Measurements from ENCODE around the gene LIPC.

Gene LIPC

DNA sequence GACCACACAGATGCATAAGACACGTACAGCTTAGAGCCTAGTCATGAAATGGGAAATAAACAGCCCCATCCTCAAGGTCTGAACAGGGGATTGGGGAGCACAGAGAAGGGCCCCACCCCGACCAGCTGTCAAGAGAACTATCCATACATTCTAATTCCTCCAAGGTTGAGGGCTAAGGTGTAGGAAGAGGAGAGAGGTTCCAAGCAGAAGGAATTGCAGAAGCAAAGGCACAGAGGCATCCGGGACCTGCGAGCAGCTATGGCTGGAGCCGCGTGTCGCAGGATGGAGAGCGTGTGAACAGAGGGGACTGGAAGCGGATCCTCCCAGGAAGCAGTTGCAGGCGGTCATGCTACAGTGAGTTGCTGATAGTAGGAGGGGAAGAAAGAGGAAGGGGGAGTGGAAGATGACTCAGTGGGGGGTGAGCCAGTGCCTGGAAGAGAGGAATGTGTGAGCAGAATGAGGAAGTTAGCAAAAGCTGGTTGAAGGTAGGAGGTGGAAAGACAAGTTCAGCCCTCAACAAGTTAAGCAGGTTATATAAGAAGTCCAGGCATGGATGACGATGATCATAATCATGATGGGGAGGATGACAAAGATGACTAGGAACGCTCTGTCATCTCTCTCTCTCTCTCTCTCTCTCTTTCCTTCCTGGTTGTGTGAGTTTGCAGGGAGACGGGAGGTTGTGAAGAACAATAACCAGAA is 89.7 kb downstream of the LIPC start:
- no peak for DNase-seq

DNA sequence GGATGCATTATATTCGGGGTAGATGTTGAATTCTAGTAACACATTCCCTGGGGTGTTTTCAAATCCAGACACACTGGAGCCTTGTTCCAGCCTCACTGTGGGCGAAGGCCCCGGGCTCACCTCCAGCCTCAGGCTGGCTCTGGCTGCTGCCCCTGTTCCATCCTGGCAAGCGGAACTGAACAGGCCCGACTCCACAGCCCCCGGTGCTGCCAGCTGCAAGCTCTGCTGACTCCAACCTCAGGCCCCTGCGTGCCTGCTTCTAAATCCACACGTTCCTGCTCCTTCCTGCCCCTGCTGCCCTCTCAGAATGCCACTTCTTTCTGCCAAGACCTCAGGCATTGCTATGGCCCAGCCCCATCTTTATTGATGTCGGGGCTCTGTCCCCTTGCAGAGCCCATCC is 90.6 kb downstream of the LIPC start:
- no peak for DNase-seq

DNA sequence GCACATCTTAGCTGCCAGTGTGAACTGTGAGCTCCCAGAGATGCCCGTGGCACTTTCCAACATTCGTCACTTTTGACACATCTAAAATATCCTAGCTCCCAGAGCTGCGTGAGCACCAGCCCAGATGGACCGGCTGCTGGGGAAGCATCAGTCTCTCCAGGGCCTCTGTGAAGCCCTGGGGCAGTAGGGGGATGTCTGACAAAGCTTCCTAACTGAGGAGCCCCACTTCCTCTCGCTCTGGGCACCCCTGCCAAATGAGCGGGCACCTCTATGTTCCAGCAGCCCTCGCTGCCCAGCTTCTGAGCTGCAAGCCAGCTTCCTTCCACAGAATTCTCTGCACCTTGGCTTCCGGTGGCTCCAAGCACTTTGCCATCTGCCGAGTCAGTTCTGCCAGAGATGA is 91.1 kb downstream of the LIPC start:
- no peak for DNase-seq

DNA sequence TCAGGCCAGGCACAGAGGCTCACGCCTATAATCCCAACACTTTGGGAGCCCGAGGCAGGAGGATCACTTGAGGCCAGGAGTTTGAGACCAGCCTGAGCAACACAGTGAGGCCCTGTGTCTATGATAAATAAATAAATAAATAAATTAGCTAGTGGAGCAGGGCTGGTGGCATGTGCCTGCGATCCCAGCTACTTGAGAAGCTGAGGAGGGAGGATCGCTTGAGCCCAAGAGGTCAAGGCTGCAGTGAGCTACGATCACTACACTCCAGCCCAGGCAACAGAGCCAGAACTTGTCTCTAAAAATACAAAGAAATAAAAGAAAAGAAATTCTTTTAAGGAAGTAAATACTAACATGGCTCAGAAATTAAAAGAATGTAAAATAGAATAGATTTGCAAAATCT is 91.8 kb downstream of the LIPC start:
- no peak for DNase-seq

DNA sequence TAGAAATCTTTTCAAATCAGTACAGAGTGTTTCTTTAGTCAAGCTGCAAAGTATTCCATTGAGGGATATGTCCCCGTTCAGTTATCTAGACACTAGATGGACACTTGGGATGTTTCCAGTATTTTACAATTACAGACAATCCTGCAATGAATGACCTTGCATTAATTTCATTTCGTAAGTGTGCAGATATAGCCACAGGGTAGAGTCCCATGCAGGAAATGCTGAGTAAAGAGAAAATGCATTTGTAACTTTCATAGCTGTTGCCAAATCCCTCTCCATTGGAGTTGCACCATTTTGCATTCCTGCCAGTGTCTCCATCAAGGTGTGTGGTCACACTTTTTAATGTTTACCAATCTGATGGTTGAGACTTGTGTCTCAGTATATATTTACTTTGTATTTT is 92.5 kb downstream of the LIPC start:
- DNase-seq: no peak

DNA sequence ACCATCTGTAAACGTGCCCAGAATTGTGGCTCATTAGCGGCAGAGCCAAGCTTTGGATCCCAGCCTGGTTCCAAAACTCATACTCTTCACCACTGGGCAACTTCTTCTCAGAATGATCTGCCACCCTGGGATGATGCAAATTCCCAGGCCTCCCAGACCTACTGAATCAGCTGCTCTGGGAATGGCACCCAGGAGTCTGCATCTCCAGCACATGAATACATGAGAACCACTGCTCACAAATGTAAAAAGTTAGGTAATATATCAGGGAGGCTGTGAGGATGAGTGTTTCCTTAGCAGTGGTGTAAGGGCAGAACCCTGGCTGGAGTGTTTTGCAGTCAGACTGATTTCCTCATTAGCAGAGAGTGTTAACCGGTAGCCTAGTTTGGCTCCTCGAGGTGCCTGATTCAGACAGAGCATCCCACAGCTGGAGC is 94.2 kb downstream of the LIPC start:
- no peak for DNase-seq

DNA sequence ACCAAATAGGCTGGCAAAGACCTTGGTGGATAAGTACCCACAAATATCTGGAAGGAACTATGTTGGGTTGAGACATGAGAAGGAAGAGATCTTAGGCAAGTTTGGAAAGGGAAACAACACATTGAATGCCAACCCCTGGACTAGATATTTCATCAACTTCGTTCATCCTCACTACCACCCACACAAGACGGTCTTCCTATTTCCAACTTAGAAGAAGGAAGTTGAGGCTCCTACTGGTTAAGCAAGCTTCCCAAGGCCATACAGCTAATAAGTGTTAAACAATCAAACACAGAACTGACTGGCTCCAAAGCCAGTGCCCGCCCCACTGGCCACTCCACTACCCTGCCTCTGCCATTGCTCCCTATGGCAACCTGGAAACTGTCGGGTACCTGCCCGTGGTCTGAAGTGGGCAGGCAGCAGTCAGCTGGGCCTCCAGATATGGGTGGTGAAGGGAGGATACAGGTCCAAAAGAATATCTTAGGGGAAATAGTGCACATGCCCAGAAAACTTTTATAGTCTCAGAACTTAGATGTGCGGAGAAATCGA is 94.9 kb downstream of the LIPC start:
- no peak for DNase-seq

DNA sequence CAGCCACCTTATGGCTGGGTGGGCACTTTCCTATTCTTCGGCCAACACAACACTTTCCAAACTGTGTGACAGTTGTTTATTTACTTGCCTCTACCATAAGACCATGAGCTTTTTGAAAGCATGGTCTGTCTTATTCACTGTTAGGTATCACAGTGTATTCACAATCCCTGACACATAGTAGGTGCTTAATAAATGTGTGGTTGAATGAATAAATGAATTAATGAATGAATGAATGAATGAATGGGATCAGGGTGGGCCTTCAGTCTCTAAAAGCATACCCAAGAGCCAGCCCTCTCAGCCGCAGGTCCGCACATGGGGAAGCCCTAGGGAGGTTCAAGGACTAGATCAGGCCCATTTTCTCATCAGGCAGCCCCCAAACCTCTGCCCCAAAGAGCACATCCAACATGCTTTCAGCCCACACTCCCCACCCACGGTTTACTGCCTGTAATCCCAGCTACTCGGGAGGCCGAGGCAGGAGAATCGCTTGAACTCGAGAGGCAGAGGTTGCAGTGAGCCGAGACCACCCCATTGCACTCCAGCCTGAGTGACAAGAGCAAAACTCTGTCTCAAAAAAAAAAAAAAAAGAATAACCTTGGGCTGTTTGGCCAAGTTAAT is 95.9 kb downstream of the LIPC start:
- no peak for DNase-seq

DNA sequence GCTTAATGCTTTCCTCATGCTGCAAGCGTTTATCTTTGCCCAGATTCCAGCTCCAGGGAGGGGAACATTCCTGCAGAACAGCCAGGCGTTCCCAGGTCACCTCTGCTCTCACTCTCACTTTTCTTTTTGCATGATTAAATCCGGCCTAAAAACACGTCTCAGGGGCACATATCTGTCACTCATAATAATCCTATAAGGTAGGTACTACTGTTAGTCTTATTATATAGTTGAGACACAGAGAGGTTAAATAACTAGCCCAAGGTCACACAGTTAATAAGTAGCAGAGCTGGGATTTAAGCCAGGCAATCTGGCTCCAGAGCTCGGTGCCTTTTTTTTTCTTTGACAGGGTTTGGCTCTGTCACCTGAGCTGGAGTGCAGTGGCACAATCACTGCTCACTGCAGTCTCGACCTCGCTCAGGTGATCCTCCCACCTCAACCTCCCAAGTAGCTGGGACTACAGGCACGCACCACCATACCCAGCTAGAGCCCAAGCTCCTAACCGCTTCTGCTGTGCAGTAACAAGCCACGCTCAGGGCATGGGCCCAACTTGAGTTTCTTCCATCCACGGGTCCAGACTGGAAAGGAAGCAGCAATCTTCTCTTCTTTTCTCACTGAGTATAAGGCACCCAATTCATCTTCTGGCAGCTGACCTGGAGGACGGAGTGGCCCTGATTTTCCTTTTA is 96.5 kb downstream of the LIPC start:
- no peak for DNase-seq

DNA sequence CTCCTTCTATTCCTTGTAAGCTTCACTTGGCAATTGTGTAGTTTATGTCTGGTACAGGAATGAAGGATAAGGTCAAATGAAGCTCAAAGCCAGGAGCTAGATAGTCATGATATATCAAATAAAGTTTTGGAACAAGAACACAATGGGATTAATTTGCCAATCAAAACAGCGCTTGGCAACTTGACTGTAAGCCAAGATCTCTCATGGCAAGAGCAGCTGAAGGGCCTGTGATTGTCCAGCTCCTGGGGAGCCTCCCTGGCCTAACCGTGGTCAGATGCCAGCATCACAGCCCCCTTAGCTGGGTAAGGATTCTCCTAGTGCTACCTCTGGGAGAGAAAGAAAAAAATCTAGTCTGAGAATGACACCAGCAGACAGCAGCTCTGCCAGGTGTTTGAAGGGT is 97.2 kb downstream of the LIPC start:
- DNase-seq: no peak

DNA sequence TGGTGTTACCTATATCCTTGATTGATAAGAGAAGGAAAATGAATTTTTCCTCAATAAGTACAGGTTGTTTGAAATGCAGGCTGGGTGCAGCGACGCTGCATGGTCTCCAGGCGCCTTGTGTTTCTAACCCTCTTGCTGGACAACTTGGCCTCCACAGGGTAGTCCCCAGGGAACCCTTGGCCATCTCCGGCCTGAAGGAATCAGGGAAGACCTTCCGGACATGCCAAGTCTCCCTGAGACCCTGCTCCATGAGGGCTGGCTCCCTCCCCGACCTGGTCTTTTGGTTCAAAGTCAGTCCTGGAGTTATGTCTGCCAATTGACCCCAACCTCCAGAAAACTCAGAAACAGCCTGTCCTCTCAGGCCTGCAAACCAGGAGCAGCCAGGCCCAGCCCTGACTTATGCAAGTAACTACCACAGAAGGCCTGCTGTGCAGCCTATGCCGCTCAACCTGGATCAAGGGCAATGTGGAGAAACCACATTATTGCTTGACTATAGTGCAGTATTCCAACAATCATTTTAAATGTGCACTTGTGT is 98.3 kb downstream of the LIPC start:
- DNase-seq: no peak

DNA sequence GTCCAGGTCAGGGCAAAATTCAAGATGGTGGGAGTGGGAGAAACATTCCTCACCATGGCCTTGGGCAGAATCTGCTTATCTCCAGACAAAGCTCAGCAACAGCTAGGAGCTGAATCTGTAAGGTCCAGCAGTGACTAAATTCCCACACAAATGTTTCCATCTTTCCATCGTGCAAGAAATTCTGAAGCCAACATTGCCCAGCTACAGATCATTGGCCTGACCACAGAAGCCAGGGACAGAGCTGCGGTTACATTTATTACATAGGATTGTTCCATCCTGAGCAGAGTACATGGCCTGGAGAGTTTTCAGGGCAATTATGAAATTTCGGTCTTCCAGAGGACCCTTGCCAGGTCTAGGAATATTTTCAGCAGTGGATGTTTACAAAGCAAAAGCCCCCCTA is 100.3 kb downstream of the LIPC start:
- no peak for DNase-seq

DNA sequence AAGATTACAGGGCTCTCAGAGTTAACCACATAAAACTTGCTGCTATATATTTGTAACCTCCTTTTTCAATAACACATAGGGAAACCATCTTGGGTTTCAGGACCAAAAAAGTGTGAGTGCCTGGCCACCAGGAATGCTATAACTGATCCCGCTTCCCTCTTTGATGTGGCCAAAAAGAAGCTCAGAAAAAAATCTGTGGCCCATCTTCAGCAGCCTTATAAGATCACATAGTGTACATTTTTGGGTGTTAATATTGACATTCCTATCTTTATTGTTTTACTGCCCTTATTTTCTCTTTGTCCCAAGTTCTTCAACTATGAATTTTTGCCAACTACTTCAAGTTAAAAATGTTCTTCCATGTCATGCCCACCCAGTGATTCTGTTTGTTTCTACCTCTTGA is 102.8 kb downstream of the LIPC start:
- DNase-seq: no peak

DNA sequence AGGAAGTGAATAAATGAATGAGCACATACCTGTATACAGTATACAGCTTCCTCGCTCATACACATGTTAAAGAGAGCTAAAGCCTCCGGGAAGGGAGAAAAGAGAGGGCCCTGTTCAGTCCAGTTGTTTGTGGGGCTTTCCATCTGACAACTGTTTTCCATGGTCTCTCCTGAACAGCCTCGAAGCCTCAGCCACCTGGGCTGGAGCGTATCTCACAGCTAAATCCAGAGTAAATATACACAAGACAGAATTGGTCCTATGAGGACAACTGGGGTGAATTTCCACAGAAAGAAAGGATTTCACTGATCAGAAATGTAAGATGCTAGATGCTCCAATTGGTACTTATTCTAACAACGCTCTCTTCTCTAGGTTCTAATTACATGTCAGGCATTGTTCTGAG is 103.5 kb downstream of the LIPC start:
- no peak for DNase-seq

DNA sequence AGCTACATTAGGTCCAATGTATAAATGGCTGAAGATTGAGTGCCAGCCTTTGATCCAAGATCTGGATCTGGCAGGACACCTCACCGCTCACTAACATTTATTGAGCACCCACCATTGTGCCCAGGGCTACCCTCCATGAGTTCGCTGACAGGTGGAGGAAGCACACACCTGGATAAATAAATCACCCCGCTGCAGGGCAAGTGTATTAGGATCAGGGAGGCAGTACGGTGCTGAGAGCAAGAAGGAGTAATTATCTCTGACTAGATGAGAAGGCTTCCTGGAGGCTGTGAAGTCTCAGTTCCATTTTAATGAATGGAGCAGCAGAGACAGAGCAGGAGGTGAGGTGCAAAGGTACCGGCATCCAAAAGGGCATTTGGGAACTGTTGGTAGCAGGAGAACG is 104.1 kb downstream of the LIPC start:
- DNase-seq: no peak

DNA sequence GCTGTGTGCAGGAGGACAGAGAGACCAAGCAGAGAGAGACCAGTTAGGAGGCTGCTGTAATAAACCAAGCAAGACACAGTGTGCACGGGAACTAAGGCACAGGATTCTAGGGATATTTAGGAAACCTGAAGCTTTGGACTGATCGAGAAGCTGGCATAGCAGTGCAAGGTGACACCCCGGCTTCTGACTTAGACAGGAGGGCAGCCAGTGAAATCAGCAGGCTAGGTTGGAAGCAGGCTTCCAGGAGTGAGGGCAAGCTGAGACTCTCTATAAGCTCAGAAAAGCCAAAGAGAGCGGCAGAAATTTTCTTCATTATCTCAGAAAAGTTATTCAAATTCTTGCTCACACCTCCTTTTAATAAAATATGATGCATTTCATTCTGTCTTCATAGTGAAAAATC is 104.6 kb downstream of the LIPC start:
- DNase-seq: no peak

DNA sequence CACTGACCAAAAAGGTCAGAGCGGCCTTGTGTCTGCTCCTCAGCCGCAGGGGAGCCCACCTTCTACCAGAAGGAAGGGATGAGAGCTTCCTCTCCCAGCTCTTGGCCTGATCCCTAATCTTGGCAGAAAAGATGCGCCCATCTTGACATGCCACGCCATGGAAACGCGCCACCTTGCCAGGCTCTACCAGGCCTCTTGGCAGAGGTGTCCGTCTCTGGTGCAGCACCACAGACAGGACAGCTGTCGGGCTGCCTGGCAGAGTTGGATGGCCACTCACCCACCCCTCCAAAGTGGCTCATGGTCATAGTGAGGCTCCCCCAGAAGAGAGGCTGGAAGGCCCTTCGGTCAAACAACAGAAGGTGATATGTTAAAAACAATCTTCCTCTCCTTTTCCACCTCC is 105.2 kb downstream of the LIPC start:
- DNase-seq: no peak

DNA sequence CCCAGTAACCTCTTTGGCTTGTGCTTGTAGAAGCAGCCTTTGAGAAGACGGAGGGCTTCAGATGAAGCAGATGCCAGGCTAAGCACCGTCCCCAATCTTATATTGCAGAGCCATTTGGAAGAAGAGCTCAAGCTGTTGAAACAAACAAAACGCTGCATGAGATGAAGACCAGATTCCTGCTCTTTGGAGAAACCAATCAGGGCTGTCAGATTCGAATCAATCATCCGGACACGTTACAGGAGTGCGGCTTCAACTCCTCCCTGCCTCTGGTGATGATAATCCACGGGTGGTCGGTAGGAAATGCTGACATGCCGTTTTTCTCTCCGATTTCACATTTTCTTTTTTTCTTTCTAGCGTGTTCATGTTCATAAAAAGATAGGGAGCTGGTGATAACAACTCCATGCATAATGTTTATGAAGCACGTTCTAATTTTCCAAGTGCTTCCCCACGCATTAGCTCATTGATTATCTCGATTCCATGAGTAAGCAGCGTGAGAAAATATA is 106.5 kb downstream of the LIPC start:
- DNase-seq: no peak

DNA sequence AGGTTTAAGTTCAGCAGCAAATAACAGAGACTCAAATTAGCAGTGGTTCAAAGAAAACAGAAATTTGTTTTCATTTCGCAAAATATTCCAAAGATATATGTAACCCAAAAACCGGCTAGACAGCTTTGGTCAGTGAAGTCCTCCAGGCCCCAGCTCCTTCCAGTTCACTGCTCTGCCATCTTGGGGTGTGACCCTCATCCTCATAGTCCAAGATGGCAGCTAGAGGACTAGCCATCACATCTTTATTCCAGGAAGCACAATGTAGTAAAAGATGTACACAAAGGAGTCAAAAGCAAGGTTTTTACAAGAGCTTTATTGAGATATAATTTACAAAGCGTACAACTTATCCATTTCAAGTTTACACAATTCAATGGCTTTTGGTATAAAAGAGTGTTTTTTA is 107.1 kb downstream of the LIPC start:
- no peak for DNase-seq

DNA sequence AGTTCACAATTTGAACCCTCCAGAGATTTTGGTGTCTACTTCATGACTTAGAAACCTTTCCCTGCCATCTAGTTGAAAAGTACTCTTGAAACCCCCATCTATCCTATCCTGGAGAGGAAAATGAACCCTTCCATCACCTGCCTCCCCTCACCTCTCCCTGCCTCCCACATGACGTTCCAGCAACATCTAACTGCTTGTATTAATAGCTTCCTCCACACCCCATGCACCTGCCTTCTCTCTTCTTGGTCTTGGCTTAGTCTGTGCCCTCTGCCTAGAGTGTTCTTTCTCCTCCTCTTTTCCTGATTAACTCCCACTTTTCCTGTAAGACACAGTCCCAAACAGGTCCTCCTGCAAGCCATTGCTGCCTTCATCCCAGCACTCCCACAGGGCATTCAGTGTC is 107.8 kb downstream of the LIPC start:
- no peak for DNase-seq

DNA sequence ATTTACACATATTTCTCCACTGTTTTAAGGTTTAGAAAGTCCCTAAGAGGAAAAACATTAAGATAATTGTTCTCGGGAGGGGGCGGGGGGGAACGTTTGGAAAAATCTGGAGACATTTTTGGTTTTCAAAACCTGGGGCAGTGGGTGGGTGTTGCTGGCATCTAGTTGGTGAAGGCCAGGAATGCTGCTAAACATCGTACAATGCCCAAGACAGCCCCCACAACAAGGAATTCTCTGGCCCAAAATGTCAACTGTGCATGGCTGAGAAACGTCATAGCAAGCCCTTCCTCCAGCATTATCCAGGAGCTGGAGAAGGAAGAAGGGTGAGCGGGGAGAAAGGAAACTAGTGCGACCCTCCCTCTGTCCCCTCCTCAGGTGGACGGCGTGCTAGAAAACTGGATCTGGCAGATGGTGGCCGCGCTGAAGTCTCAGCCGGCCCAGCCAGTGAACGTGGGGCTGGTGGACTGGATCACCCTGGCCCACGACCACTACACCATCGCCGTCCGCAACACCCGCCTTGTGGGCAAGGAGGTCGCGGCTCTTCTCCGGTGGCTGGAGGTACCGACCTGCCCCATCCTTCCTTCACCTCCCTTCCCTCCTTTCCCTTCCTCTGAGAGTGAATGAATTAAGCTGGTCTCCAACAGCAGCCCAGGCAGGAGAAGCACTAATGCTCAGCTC is 109.8 kb downstream of the LIPC start:
- DNase-seq: no peak

DNA sequence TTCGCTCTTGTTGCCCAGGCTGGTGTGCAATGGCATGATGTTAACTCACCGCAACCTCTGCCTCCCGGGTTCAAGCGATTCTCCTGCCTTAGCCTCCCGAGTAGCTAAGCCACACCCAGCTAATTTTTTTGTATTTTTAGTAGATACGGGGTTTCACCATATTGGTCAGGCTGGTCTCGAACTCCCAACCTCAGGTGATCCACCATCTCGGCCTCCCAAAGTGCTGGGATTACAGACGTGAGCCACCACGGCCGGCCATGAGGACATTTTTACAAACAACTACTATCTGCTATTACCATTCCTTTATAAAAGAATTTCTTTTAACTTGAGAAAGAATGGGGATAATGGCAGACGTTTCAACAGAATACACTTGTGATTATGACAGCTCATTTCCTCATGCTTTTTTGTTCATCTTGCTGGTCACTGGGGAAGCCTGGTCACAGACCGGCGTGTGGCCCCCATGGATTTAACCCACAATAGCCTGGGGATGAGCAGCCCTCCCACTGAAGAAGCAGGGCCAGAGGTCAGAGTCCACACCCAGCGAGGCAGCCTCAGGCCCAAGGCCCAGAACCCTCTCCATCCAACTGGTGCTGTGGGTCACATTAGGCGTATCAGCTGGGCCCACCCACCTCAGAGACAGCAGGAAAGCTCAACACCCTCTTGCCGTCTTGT is 112.0 kb downstream of the LIPC start:
- DNase-seq: no peak

DNA sequence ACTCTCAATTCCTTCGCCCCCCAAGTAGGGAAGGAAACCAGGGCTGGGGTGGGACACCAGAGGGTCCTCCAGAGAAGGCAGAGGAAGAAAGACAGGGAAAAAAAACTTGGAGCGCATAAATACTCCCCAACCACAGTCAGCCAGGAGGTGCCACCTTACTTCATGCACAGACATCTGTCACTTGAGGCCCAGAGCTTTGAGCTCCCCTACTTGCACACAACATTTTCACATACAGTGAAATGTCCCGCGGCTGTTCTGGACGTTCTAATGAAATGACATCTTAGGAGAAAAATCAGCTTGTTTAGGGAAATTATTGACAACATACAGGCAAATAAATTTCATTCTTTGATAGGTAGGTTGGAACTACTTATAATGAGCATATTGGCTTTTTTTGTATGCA is 113.0 kb downstream of the LIPC start:
- no peak for DNase-seq

All from NCI-H2227 treated with DMSO at 0.1 percent for 48 hours (cell line).